K562 (cell line): Measurements from ENCODE around the gene MYG1. TPM values are rescaled to one million over a fixed set of nuclear protein-coding genes. Genes with fewer than 3 reads are reported as not detected.

Source experiments
- HEY1 ChIP-seq: fragments of 250-450 bp; sonication (Bioruptor Pico); IDR thresholded peaks from 2 replicates; pipeline ENCODE4 v1.5.0; 2020; ENCODE audit warnings: mild to moderate bottlenecking, moderate library complexity, borderline replicate concordance
- PHF20 ChIP-seq: fragments of 450-650 bp; IDR thresholded peaks from 2 replicates; pipeline ENCODE4 v1.6.1; 2018; ENCODE audit not compliant: partially characterized antibody
- ZNF232 ChIP-seq: sonication (generic); formaldehyde crosslinking; IDR thresholded peaks from 2 replicates; pipeline ENCODE4 v1.8.0; 2022; ENCODE audit warnings: mild to moderate bottlenecking, missing genetic modification reagents
- polyA plus RNA-seq, 8 experiments: library from polyadenylated mRNA; depleted of rRNA in 4 of 8; stranded (reverse) in 5 of 8; unstranded in 3 of 8; fragments of >200 nt; fragmentation: Nextera tagmentation in 2 of 8; fragmentation: Illumina TruSeq in 1 of 8; extraction: Ambion mirVana in 2 of 8; extraction: Trizol in 1 of 8; gene quantifications; 2 replicates each; pipeline versions ENCODE4 v1.2.1 to v1.2.3, GENCODE V29; 2011 to 2014; ENCODE audit warnings: inconsistent platforms in 1 of 8, missing spikeins in 1 of 8
- total RNA-seq, 7 experiments: library from RNA; depleted of rRNA in 6 of 7; stranded (reverse); fragments of >200 nt in 6 of 7; fragmentation: Illumina TruSeq in 2 of 7; extraction: Trizol in 2 of 7; gene quantifications; 2 replicates each; pipeline versions ENCODE4 v1.2.1 to v1.2.3, GENCODE V29; 2011 to 2021; ENCODE audit warnings: low replicate concordance in 1 of 7
- TF ChIP-seq, protein P1 (sequence below), 2 experiments: fragments of 450-650 bp in 1 of 2; sonication (generic) in 1 of 2; formaldehyde crosslinking in 1 of 2; IDR thresholded peaks; 2 replicates each; pipeline versions ENCODE4 v1.7.1 to v1.9.0; 2016 to 2022; ENCODE audit warnings: inconsistent platforms in 1 of 2, mild to moderate bottlenecking in 1 of 2, missing genetic modification reagents in 1 of 2

MYG1 gene
- total and polyA plus RNA-seq, 9 of the 15 experiments (the other 6 are each of a cell fraction or from before 2014, with no cell fraction given), result 0.45 to 5.6 (median 2.1) TPM

DNA sequence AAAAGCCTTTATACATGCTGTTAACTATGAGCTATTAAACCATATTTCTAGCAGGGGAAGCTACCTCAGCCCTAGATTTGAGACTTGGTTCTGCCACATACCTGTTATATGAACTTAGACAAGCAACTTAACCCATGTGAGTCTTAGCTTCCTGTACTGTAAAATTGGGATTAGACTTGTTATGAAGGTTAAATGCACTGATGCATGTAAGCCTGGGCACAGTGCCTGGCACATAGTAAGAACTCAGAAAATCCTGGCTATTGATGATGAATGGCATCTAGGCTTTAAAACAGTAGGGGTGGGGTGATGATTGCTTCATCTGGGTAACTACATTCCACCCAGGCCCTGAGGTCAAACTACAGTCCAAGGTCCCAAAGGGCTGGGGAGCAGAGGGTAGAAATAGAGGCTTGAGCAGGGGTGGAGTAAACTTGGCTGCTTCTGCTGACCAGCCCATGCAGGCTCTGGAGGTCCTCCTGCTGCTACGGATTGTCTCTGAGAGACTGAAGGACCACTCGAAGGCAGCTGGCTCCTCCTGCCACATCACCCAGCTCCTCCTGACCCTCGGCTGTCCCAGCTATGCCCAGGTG lies 20.1 kb upstream of the MYG1 start (continued):
- TF ChIP-seq, protein P1, sequence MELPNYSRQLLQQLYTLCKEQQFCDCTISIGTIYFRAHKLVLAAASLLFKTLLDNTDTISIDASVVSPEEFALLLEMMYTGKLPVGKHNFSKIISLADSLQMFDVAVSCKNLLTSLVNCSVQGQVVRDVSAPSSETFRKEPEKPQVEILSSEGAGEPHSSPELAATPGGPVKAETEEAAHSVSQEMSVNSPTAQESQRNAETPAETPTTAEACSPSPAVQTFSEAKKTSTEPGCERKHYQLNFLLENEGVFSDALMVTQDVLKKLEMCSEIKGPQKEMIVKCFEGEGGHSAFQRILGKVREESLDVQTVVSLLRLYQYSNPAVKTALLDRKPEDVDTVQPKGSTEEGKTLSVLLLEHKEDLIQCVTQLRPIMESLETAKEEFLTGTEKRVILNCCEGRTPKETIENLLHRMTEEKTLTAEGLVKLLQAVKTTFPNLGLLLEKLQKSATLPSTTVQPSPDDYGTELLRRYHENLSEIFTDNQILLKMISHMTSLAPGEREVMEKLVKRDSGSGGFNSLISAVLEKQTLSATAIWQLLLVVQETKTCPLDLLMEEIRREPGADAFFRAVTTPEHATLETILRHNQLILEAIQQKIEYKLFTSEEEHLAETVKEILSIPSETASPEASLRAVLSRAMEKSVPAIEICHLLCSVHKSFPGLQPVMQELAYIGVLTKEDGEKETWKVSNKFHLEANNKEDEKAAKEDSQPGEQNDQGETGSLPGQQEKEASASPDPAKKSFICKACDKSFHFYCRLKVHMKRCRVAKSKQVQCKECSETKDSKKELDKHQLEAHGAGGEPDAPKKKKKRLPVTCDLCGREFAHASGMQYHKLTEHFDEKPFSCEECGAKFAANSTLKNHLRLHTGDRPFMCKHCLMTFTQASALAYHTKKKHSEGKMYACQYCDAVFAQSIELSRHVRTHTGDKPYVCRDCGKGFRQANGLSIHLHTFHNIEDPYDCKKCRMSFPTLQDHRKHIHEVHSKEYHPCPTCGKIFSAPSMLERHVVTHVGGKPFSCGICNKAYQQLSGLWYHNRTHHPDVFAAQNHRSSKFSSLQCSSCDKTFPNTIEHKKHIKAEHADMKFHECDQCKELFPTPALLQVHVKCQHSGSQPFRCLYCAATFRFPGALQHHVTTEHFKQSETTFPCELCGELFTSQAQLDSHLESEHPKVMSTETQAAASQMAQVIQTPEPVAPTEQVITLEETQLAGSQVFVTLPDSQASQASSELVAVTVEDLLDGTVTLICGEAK (IDR thresholded peaks at IDR 0.05), result no peak
- TF ChIP-seq, protein P1 (CRISPR knock-in tag; IDR thresholded peaks at IDR 0.05), result no peak
- TF ChIP-seq HEY1, result no peak
- TF ChIP-seq PHF20, result no peak
- no peak for TF ChIP-seq ZNF232 (CRISPR knock-in tag)
